MM.1S (cell line): ENCODE results near the gene KIAA1671.

ENCODE experiments used
- EZH2 ChIP-seq: fragments of 300-600 bp; sonication (generic); optimal IDR thresholded peaks from 2 replicates; pipeline ENCODE3; 2017; ENCODE audit warnings: low read depth, mild to moderate bottlenecking, antibody characterized with exemption, low read length, mixed read lengths
- TF ChIP-seq, protein P1 (sequence below): fragments of 300-600 bp; sonication (generic); IDR thresholded peaks from 2 replicates; pipeline ENCODE4 v1.5.1; 2016; ENCODE audit warnings: antibody characterized with exemption, low read length, mixed read lengths

DNA sequence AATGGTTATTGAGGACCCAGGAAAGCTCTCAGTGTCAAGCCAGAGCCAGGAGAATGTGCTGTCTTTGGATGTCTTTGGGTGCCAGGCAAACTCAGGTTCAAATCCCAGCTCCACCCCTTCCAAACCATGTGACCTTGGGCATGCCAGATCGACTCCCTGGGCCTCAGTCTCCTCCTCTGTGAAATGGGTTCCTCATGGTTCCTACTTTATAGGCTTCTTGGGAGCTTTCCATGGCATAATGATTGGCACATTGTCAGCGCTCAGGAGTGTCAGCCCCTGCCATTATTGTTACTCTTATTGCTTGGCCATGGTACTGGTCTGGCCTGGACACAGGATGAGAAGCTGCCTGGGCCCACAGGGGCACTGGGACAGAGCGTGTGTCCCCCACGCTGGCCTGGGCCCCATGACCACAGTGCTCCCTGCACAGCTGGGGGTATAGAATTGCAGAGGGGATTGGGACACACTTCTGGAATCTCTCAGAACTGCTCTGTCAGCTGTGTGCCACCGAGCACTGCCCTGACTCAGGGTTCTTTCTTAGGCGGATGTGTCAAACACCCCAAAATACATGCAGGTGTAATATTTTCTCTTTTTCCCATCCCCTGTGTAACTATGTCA is 209.5 kb downstream of the KIAA1671 start:
- TF ChIP-seq, protein P1, sequence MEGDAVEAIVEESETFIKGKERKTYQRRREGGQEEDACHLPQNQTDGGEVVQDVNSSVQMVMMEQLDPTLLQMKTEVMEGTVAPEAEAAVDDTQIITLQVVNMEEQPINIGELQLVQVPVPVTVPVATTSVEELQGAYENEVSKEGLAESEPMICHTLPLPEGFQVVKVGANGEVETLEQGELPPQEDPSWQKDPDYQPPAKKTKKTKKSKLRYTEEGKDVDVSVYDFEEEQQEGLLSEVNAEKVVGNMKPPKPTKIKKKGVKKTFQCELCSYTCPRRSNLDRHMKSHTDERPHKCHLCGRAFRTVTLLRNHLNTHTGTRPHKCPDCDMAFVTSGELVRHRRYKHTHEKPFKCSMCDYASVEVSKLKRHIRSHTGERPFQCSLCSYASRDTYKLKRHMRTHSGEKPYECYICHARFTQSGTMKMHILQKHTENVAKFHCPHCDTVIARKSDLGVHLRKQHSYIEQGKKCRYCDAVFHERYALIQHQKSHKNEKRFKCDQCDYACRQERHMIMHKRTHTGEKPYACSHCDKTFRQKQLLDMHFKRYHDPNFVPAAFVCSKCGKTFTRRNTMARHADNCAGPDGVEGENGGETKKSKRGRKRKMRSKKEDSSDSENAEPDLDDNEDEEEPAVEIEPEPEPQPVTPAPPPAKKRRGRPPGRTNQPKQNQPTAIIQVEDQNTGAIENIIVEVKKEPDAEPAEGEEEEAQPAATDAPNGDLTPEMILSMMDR = no peak
- TF ChIP-seq EZH2 = no peak
